IMR-90 (cell line): Measurements from ENCODE around the gene BOD1. TPM values are rescaled to one million over a fixed set of nuclear protein-coding genes. Genes with fewer than 3 reads are reported as not detected.

Experiments used
- ATAC-seq: fragments of 200-7000 bp; cut with Tn5 transposase; 2 replicates; pipeline ENCODE4 v1.9.1; 2020; ENCODE audit warnings: low read depth, mild to moderate bottlenecking, moderate library complexity
- BruUV-seq: library from RNA; stranded (reverse); fragments of 400-500 nt; replicated peaks from 2 replicates; lab custom pipeline; 2021; lab: Mats Ljungman, UMichigan
- CTCF ChIA-PET: fragments of 300-600 bp; formaldehyde crosslinking; extraction: SDS; loops from one replicate; lab custom pipeline; 2021; ENCODE audit warnings: antibody characterized with exemption; lab: Yijun Ruan, JAX
- POLR2A ChIA-PET: fragments of 300-600 bp; sonication (Branson Sonifier 250); formaldehyde crosslinking; loops from one replicate; lab custom pipeline; 2022; ENCODE audit warnings: antibody characterized with exemption; ENCODE audit not compliant: unreplicated experiment; lab: Charles Lee
- DNase-seq: peaks from one replicate; pipeline ENCODE4 v3.0.0; 2013
- H2AFZ ChIP-seq: replicated peaks from 2 replicates; pipeline ENCODE3; 2013; ENCODE audit warnings: low read length, mild to moderate bottlenecking; ENCODE audit not compliant: poor library complexity
- H2AK5ac ChIP-seq: 2 replicates; pipeline ENCODE4 v1.6.1; 2013; ENCODE audit warnings: low read depth, low read length, inconsistent platforms
- H2AK9ac ChIP-seq: replicated peaks from 2 replicates; pipeline ENCODE3; 2013; ENCODE audit warnings: mild to moderate bottlenecking, low read depth, low read length, moderate library complexity; ENCODE audit not compliant: poor library complexity
- H2BK120ac ChIP-seq: 2 replicates; pipeline ENCODE4 v1.6.1; 2013; ENCODE audit warnings: low read depth, low read length, inconsistent platforms
- H2BK15ac ChIP-seq: 3 replicates; pipeline ENCODE4 v1.6.1; 2013; ENCODE audit warnings: low read depth, low read length, inconsistent platforms
- H2BK20ac ChIP-seq: 2 replicates; pipeline ENCODE4 v1.6.1; 2013; ENCODE audit warnings: low read depth, mild to moderate bottlenecking, inconsistent platforms, low read length, moderate library complexity
- H2BK5ac ChIP-seq: 2 replicates; pipeline ENCODE4 v1.6.1; 2013; ENCODE audit warnings: mild to moderate bottlenecking, low read depth, low read length, inconsistent platforms; ENCODE audit not compliant: poor library complexity, severe bottlenecking
- H3K14ac ChIP-seq: replicated peaks from 2 replicates; pipeline ENCODE4 v1.6.1; 2013; ENCODE audit warnings: low read depth, low read length, inconsistent platforms
- H3K18ac ChIP-seq: 2 replicates; pipeline ENCODE4 v1.6.1; 2013; ENCODE audit warnings: low read depth, low read length, control low read depth
- H3K23ac ChIP-seq: 2 replicates; pipeline ENCODE4 v1.6.1; 2013; ENCODE audit warnings: low read depth, low read length, inconsistent platforms
- H3K27ac ChIP-seq: 2 replicates; pipeline ENCODE4 v1.5.1; 2013; ENCODE audit warnings: mild to moderate bottlenecking, control low read depth, low read length; ENCODE audit not compliant: insufficient read depth
- H3K27me3 ChIP-seq: 2 replicates; pipeline ENCODE4 v1.6.1; 2013; ENCODE audit warnings: low read length; ENCODE audit not compliant: control insufficient read depth, insufficient read depth
- H3K36me3 ChIP-seq: 2 replicates; pipeline ENCODE4 v1.6.1; 2013; ENCODE audit warnings: low read length, mixed read lengths; ENCODE audit not compliant: control insufficient read depth, insufficient read depth
- H3K4ac ChIP-seq: 2 replicates; pipeline ENCODE4 v1.6.1; 2013; ENCODE audit warnings: low read depth, low read length, inconsistent platforms
- H3K4me1 ChIP-seq: 2 replicates; pipeline ENCODE4 v1.6.1; 2013; ENCODE audit warnings: low read length, mixed read lengths; ENCODE audit not compliant: control insufficient read depth, insufficient read depth
- H3K4me2 ChIP-seq: 2 replicates; pipeline ENCODE4 v1.6.1; 2013; ENCODE audit warnings: low read depth, mild to moderate bottlenecking, control low read depth, low read length, moderate library complexity
- H3K4me3 ChIP-seq: 2 replicates; pipeline ENCODE4 v1.5.1; 2013; ENCODE audit warnings: low read depth, mild to moderate bottlenecking, control low read depth, low read length, moderate library complexity; ENCODE audit not compliant: insufficient read depth
- H3K56ac ChIP-seq: 2 replicates; pipeline ENCODE4 v1.6.1; 2013; ENCODE audit warnings: low read length, inconsistent platforms; ENCODE audit not compliant: insufficient read depth; ENCODE audit errors: extremely low read depth
- H3K79me1 ChIP-seq, 2 experiments: 2 replicates each; pipeline ENCODE4 v1.6.1; 2013; ENCODE audit warnings: low read length in 2 of 2, inconsistent platforms in 1 of 2, low read depth in 1 of 2
- H3K9ac ChIP-seq: 2 replicates; pipeline ENCODE4 v1.6.1; 2013; ENCODE audit warnings: low read depth, low read length, control low read depth
- H3K9me1 ChIP-seq: 2 replicates; pipeline ENCODE4 v1.6.1; 2013; ENCODE audit warnings: low read length, inconsistent platforms; ENCODE audit not compliant: insufficient read depth
- H3K9me3 ChIP-seq: 2 replicates; pipeline ENCODE4 v1.6.1; 2013; ENCODE audit warnings: low read length; ENCODE audit not compliant: control insufficient read depth, insufficient read depth
- H4K20me1 ChIP-seq: 2 replicates; pipeline ENCODE4 v1.6.1; 2013; ENCODE audit warnings: low read length, inconsistent platforms; ENCODE audit not compliant: insufficient read depth
- H4K5ac ChIP-seq: 2 replicates; pipeline ENCODE4 v1.6.1; 2013; ENCODE audit warnings: mild to moderate bottlenecking, low read depth, low read length, control low read depth
- H4K8ac ChIP-seq, 2 experiments: 2 replicates each; pipeline ENCODE4 v1.6.1; 2013; ENCODE audit warnings: low read depth in 2 of 2, low read length in 2 of 2, control low read depth in 1 of 2, inconsistent platforms in 1 of 2
- H4K91ac ChIP-seq: 2 replicates; pipeline ENCODE4 v1.6.1; 2013; ENCODE audit warnings: low read depth, low read length, inconsistent platforms; ENCODE audit not compliant: insufficient read depth
- BHLHE40 ChIP-seq: fragments of 150-350 bp; IDR thresholded peaks from 2 replicates; pipeline ENCODE4 v1.6.1; 2016; ENCODE audit warnings: mild to moderate bottlenecking, low read depth, low read length
- CEBPB ChIP-seq: IDR thresholded peaks from 2 replicates; pipeline ENCODE4 v1.6.1; 2012; ENCODE audit warnings: low read depth, low read length, improper control_type of control experiment
- CHD1 ChIP-seq: IDR thresholded peaks from 2 replicates; pipeline ENCODE4 v1.6.1; 2012; ENCODE audit warnings: low read depth, low read length, improper control_type of control experiment
- FOS ChIP-seq: fragments of 150-350 bp; IDR thresholded peaks from 2 replicates; pipeline ENCODE4 v1.6.1; 2016; ENCODE audit warnings: low read depth, low read length
- MAFK ChIP-seq: IDR thresholded peaks from 2 replicates; pipeline ENCODE4 v1.6.1; 2012; ENCODE audit warnings: low read depth, low read length, improper control_type of control experiment
- MAZ ChIP-seq: IDR thresholded peaks from 2 replicates; pipeline ENCODE4 v1.6.1; 2012; ENCODE audit warnings: low read depth, mild to moderate bottlenecking, low read length, improper control_type of control experiment, moderate library complexity, borderline replicate concordance
- MXI1 ChIP-seq: IDR thresholded peaks from 2 replicates; pipeline ENCODE4 v1.6.1; 2012; ENCODE audit warnings: low read depth, mild to moderate bottlenecking, low read length, moderate library complexity, borderline replicate concordance
- NFE2L2 ChIP-seq: fragments of 150-350 bp; IDR thresholded peaks from 2 replicates; pipeline ENCODE4 v1.6.1; 2016; ENCODE audit warnings: low read depth, mild to moderate bottlenecking, low read length
- POLR2A ChIP-seq: IDR thresholded peaks from 2 replicates; pipeline ENCODE4 v1.6.1; 2012; ENCODE audit warnings: mild to moderate bottlenecking, low read depth, low read length
- RAD21 ChIP-seq: IDR thresholded peaks from 2 replicates; pipeline ENCODE4 v1.6.1; 2012; ENCODE audit warnings: low read length, improper control_type of control experiment
- RCOR1 ChIP-seq: IDR thresholded peaks from 2 replicates; pipeline ENCODE4 v1.6.1; 2012; ENCODE audit warnings: mild to moderate bottlenecking, low read length, improper control_type of control experiment; ENCODE audit not compliant: insufficient replicate concordance
- RFX5 ChIP-seq: IDR thresholded peaks from 2 replicates; pipeline ENCODE4 v1.8.0; 2012; ENCODE audit warnings: low read depth, mild to moderate bottlenecking, low read length, moderate library complexity
- SMC3 ChIP-seq: fragments of 150-350 bp; IDR thresholded peaks from 2 replicates; pipeline ENCODE4 v1.6.1; 2016; ENCODE audit warnings: low read depth, mild to moderate bottlenecking, antibody characterized with exemption, low read length, moderate library complexity
- USF2 ChIP-seq: fragments of 150-350 bp; IDR thresholded peaks from 2 replicates; pipeline ENCODE4 v1.6.1; 2017; ENCODE audit warnings: mild to moderate bottlenecking, antibody characterized with exemption, low read length, low read depth
- WGBS, 2 experiments: methylation state at CpG; one replicate each; pipeline versions ENCODE4 v1.1.5 to v1.1.7; 2013; ENCODE audit warnings: missing lambda C conversion rate in 2 of 2; ENCODE audit not compliant: insufficient read length in 1 of 2; ENCODE audit errors: extremely low coverage in 2 of 2; 5-methylcytosine and 5-hydroxymethylcytosine counted together
- dilution Hi-C: fragments of 300-500 bp; cut with HindIII; formaldehyde crosslinking; loops from one replicate; pipeline ENCODE4 v1.14.3; 2018; ENCODE audit warnings: low sequenced_read_pairs; ENCODE audit not compliant: unreplicated experiment
- in situ Hi-C: fragments of 300-500 bp; cut with MboI; formaldehyde crosslinking; loops from 3 replicates; pipeline ENCODE4 v1.14.3; 2019; ENCODE audit warnings: low sequenced_read_pairs, inconsistent platforms, mixed read lengths
- intact Hi-C: fragments of 100-400 bp; cut with micrococcal nuclease; formaldehyde crosslinking; loops from 2 replicates; pipeline ENCODE4 v1.10.0; 2022
- polyA plus RNA-seq, 3 experiments: library from polyadenylated mRNA; depleted of rRNA; stranded (reverse); fragments of >200 nt; gene quantifications; 2 replicates each; pipeline ENCODE4 v1.2.3, GENCODE V29; 2012; ENCODE audit warnings: low replicate concordance in 1 of 3
- total RNA-seq: library from RNA; depleted of rRNA; stranded (reverse); fragments of >200 nt; gene quantifications from 2 replicates; pipeline ENCODE4 v1.2.3, GENCODE V29; 2012
- TF ChIP-seq, protein P1 (sequence below): fragments of 150-350 bp; IDR thresholded peaks from 2 replicates; pipeline ENCODE4 v1.6.1; 2016; ENCODE audit warnings: low read depth, mild to moderate bottlenecking, low read length, moderate library complexity, borderline replicate concordance
- TF ChIP-seq, protein P2 (sequence below): conservative IDR thresholded peaks from 2 replicates; pipeline ENCODE4 v1.5.1; 2012; ENCODE audit warnings: mild to moderate bottlenecking, low read depth, low read length, improper control_type of control experiment

BOD1 gene
- total and polyA plus RNA-seq, 2 of the 4 experiments (the other 2 are of a cell fraction) = 57.9 to 71.7 TPM

GRCh38 chr5:173623789-173624188 lies 7.3 kb upstream of the BOD1 start:
- H3K9me1 ChIP-seq = no peaks in the 10 kb centered on the region
- H3K23ac ChIP-seq = no peak overlapping the region
- H2BK20ac ChIP-seq = no peak overlapping the region
- in situ Hi-C loops (loop anchor here (5.0 kb wide), 1 partner anchor 694 kb away; no protein-coding TSS in a partner anchor), intact Hi-C loops (no loop called here), dilution Hi-C loops (no loop called here)
- H3K9me3 ChIP-seq = no peaks in the 10 kb centered on the region
- H4K91ac ChIP-seq = no peak overlapping the region
- H3K14ac ChIP-seq = no peak overlapping the region
- no peak overlapping the region for H2BK15ac ChIP-seq
- H3K27ac ChIP-seq = no peak overlapping the region
- no peak for TF ChIP-seq MAZ
- TF ChIP-seq RAD21 = no peak
- no peak for TF ChIP-seq MAFK
- TF ChIP-seq POLR2A = no peak
- TF ChIP-seq, protein P1, sequence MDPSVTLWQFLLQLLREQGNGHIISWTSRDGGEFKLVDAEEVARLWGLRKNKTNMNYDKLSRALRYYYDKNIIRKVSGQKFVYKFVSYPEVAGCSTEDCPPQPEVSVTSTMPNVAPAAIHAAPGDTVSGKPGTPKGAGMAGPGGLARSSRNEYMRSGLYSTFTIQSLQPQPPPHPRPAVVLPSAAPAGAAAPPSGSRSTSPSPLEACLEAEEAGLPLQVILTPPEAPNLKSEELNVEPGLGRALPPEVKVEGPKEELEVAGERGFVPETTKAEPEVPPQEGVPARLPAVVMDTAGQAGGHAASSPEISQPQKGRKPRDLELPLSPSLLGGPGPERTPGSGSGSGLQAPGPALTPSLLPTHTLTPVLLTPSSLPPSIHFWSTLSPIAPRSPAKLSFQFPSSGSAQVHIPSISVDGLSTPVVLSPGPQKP = no peak
- TF ChIP-seq MXI1 = no peak
- TF ChIP-seq NFE2L2 = no peak
- TF ChIP-seq, protein P2, sequence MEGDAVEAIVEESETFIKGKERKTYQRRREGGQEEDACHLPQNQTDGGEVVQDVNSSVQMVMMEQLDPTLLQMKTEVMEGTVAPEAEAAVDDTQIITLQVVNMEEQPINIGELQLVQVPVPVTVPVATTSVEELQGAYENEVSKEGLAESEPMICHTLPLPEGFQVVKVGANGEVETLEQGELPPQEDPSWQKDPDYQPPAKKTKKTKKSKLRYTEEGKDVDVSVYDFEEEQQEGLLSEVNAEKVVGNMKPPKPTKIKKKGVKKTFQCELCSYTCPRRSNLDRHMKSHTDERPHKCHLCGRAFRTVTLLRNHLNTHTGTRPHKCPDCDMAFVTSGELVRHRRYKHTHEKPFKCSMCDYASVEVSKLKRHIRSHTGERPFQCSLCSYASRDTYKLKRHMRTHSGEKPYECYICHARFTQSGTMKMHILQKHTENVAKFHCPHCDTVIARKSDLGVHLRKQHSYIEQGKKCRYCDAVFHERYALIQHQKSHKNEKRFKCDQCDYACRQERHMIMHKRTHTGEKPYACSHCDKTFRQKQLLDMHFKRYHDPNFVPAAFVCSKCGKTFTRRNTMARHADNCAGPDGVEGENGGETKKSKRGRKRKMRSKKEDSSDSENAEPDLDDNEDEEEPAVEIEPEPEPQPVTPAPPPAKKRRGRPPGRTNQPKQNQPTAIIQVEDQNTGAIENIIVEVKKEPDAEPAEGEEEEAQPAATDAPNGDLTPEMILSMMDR = no peak
- TF ChIP-seq FOS = no peak
- no peak for TF ChIP-seq RFX5
- no peak for TF ChIP-seq SMC3
- TF ChIP-seq CHD1 = no peak
- TF ChIP-seq CEBPB = no peak
- no peak for TF ChIP-seq USF2
- TF ChIP-seq RCOR1 = no peak
- no peak for TF ChIP-seq BHLHE40
- ChIA-PET POLR2A (interaction anchor here (0.7 kb wide), 1 partner anchor 694 kb away, joined by 4 read pairs; no protein-coding TSS in a partner anchor), CTCF (no interaction called here)
- no peaks in the 10 kb centered on the region for H3K4me1 ChIP-seq
- H2AK5ac ChIP-seq = no peak overlapping the region
- WGBS, 2 experiments = no CpG with 5 or more reads among the region's 1 CpG
- H3K4ac ChIP-seq = no peak overlapping the region
- no peak overlapping the region for H4K8ac ChIP-seq
- DNase-seq = no peak
- no peak overlapping the region for H3K9ac ChIP-seq
- no peaks in the 10 kb centered on the region for H4K20me1 ChIP-seq
- no peak overlapping the region for H4K5ac ChIP-seq
- H3K18ac ChIP-seq = no peak overlapping the region
- no peak overlapping the region for H2BK5ac ChIP-seq
- H3K56ac ChIP-seq = no peak overlapping the region
- no peak overlapping the region for H3K4me2 ChIP-seq
- ATAC-seq = no peak
- BruUV-seq = no TSS peak
- no peaks in the 10 kb centered on the region for H3K36me3 ChIP-seq
- no peak overlapping the region for H2BK120ac ChIP-seq
- peaks cover 25% of the 10 kb centered on the region for H3K27me3 ChIP-seq
- H3K79me1 ChIP-seq = no peaks in the 10 kb centered on the region
- H3K4me3 ChIP-seq = no peak overlapping the region
- H2AFZ ChIP-seq = no peak overlapping the region
- no peak overlapping the region for H2AK9ac ChIP-seq
